DMS79 (cell line): Measurements from ENCODE around the gene TTLL7.

Experiments used
- DNase-seq: peaks from one replicate; lab custom pipeline; 2025; lab: John Stamatoyannopoulos, UW

TTLL7 gene

DNA sequence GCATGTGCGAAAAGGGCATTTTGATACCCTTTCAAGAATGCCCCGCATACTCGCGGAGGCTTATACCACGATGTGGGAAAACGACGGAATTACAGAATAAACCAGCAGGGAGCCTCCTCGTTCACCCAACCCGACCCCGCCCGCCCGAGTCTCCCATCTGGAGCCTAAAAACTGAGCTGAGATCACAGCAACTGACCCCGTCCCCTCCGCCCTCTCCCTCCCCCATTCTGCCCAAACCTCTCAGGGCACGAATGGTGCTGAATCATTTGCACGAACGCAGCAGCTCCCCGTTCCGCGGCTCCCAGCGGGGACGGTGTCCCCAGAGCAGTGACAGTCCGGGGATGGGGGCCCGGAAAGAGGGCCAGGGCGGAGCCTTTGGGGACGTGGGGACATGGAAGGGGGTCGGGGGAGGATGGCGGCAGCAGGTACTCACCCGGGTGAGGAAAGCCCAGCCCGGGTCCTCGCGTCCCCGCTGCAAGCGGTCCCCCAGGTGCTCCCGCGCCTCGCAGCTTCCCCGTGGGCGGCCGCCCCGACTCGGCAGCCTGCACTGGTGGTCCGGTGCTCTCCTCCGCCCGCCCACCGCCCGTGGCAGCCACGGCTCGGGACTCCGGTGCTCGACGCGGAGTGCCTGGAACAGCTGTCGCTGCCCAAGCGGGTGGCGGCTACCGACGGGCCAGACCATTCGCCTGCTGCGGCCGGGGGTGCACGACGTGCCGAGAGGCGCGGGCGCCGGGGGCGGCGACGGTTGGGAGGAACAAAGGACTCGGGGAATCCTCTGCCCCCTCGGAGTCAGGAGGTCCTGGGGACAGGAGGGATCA lies at the start of gene TTLL7:
Gene TTLL7, minus strand, starts transcription at position 635 of the 818 bp plus-strand sequence. CDS start 46,921 bp downstream, outside the sequence.
- DNase-seq: peak; percentile 82

DNA sequence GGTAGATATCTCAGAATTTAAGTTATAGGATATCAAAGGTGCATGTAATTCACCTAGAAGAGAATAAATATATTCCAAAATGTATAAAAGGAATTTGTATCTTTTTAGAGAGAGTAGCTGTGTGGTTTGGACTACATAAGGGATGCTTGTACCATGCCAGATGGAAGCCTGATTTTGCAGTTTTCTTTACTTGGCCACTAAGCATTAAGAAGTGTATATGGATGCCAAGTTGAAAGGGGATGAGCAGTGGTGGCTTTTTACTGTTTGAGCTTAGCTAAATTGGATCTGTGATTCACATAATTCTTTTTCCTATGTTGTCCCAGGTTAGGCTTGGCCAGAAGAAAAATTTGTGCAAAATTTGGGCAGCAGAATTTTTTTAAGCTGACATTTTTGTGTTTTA lies 43.5 kb upstream of the TTLL7 start:
- no peak for DNase-seq

- no peak for DNase-seq
These were observed 39.1 kb upstream of the TTLL7 start for GRCh38 chr1:84037758-84038611.

DNA sequence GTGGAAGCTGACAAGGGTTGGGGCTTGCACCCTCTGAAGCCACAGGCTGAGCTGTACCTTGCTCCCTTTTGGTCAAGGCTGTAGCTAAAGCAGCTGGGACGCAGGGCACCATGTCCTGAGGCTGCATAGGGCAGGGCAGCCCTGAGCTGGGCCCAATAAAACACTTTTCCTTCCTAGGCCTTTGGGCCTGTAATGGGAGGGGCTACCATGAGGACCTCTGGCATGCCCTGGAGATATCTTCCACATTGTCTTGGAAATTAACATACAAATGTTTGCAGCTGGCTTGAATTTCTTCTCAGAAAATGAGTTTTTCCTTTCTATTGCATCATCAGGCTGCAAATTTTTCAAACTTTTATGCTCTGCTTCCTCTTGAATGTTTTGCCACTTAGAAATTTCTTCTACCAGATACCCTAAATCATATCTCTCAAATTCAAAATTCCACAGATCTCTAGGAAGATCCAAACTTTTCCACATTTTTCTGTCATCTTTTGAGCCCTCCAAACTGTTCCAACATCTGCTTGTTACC lies 32.9 kb upstream of the TTLL7 start:
- no peak for DNase-seq

DNA sequence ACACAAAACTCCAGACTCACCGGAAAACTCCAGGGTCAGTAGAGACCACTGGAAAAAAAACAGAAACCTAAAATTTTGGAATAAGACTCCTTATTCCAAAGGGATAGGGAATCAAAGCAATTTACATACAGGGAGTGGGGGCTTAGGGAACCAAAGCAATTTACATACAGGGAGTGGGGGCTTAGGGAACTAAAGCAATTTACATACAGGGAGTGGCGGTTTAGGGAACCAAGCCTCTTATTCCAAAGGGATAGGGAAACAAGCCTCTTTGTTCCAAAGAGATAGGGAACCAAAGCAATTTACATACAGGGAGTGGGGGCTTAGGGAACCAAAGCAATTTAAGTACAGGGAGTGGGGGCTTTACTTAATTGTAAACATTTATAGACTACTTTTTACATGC lies 28.4 kb upstream of the TTLL7 start:
- DNase-seq: no peak

GRCh38 chr1:84025966-84026365 lies 27.0 kb upstream of the TTLL7 start:
- no peak for DNase-seq

DNA sequence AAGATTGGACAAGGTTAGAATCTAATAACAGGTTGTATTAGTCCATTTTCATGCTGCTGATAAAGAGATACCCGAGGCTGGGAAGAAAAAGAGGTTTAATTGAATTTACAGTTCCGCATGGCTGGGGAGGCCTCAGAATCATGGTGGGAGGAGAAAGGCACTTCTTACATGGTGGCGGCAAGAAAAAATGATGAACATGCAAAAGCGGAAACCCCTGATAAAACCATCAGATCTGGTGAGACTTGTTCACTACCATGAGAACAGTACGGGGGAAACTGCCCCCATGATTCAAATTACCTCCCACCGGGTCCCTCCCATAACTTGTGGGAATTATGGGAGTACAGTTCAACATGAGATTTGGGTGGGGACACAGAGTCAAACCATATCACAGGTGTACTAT lies 22.9 kb upstream of the TTLL7 start:
- no peak for DNase-seq

DNA sequence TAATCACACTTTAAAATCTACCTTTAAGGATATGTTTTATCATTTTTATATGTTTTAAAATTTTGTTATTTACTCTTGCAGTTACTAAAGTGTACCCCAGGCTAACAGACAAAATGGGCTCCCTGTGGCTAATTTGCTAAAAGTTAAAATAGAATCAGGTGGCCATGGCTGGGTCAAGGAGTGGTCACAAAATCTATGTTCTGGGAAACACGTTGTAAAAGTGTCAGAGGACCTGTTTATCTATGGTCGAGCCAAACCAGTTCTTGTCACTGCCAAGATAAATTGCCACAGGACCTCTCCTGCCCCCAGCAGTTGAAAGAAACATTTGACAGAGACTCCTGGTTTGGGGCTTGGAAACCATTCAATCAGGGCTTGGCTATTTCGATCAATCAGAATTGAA lies 21.2 kb upstream of the TTLL7 start:
- DNase-seq: no peak

- DNase-seq: no peak
These were observed 20.3 kb upstream of the TTLL7 start for GRCh38 chr1:84019217-84019616.

GRCh38 chr1:84013708-84014107 lies 14.8 kb upstream of the TTLL7 start:
- DNase-seq: no peak

DNA sequence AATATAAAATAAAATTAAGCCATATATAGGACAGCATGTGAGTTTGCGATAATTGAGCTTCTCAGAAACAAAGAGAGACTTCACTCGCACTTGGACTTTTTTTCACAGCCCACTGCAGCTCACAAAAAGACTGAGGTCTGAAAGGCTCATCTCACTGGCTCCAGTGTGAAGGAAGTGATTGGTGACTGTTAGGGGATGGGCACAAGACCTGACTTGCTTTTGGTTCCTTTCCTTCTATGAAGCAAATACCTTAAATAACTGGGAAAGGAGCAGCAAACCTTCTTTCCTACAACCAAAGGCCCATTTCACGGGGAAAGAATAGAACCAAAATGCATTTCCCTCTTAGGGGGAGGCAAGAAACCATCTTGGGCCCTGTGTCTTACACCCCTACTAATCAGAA lies 13.1 kb upstream of the TTLL7 start:
- DNase-seq: no peak

DNA sequence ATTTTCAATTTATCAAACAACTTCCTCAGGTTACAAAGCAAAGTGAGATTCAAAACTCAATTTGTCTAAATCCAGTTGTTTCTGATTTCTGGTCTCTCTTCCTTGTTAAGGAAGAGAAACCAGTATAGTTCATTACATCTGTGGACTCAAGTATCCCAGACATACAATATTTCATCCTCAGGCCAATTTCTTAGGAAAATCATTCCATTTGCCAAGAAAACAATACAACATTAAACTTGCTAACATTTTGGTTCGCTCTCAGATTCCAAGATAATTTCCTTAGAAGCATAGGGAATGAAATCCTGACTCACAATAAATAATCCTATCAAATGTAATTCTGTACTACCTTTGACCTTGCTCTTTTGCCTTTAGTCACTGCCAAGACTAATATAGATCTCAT lies 11.2 kb upstream of the TTLL7 start:
- no peak for DNase-seq

GRCh38 chr1:84008631-84009030 lies 9.7 kb upstream of the TTLL7 start:
- no peak for DNase-seq

- no peak for DNase-seq
These were observed 7.7 kb upstream of the TTLL7 start for GRCh38 chr1:84006591-84006990.

DNA sequence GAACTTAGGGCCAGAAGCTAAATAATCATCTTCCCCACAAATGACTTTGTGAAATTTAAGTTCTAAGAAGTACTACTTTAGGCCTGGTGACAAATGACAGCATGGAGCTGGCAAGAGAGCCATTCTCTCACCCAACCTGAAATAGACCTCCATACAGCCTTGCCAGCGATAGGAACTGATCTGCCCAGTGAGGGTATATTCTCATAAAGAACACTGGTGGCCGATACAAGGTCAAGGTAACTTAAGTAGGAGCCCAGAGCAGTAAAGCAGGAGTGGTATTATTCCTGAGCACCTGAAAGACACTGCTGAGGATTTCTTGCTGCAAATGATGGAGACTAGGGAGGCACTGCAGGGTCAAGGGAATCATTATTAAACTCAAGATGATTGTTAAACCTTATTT lies 2.6 kb upstream of the TTLL7 start:
- DNase-seq: no peak

GRCh38 chr1:84000954-84001495 lies 2.1 kb upstream of the TTLL7 start:
- DNase-seq: no peak

DNA sequence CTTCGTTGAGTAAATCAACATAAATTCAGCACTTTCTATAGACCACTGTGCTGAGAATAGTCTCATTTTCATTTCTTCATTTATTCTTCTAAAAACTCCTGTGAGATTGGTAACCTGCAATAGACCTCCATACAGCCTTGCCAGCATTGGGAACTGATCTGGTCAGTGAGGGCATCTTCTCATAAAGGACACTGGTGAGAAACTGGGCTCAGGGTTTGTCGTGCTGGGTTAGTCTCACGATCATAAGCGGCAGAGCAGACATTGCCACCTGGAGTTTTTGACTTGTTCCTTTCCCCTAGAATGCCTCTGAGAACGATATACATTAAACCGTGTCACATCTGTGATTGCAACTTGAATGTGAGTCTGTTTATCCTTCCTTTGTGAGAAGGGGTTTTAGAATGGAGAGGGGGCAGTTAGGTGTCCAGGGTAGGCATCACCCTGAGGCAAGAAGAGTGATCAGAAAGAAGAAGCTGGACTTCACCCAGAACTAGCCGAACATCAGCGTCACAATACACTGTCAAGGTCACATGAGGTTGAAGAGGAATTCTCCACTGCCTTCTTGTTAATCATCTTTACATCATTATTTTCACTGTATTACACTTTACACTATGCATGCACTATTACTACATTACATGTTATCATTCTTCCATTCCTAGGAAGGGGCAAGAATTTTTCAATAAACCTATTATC lies 1.4 kb upstream of the TTLL7 start:
- DNase-seq: no peak

DNA sequence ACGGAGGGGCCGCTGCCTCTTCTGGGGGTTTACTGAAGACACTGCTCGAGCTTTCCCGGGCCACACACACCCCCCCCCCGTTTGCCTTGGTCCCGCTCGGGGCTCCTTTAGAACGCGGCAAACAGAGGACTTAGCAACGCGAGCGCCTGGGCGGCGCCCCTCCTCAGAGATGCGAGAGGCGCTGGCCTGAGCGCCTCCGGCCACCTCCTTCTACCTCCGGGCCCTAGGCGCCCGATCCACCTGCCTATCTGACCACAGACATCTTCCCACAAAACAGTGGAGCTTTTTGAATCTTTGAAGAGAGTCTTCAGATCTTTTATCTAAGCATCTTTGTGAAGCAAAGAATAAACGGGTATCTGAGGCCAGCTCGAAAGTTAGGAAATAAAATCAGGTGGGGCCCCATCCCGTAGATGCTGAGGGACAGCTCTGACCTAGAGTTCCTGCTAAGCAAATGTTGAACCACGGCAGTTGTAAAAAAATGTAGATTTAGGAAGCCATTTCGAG lies 436 bp upstream of the TTLL7 start:
- no peak for DNase-seq

- DNase-seq: no peak
These were observed 781 bp downstream of the TTLL7 start for GRCh38 chr1:83998205-83998497.

DNA sequence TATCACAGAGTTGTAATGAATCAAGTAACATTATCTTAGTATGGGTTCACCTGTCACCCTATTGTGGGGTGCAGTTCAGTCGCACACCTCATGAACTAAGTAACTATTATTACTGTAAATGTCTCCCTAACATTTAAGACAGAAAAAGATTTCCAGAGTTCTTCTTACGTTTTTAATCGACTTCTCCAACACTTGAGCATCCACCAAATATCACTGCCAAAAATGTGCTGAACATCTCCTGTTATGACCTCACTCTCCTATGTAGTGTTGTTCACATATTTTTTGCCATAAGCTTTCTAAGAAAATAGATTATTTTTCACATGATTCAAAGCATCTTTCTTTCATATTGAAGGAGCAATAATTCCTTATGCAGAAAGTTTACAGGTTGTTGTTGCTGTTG lies 1.3 kb downstream of the TTLL7 start:
- no peak for DNase-seq

DNA sequence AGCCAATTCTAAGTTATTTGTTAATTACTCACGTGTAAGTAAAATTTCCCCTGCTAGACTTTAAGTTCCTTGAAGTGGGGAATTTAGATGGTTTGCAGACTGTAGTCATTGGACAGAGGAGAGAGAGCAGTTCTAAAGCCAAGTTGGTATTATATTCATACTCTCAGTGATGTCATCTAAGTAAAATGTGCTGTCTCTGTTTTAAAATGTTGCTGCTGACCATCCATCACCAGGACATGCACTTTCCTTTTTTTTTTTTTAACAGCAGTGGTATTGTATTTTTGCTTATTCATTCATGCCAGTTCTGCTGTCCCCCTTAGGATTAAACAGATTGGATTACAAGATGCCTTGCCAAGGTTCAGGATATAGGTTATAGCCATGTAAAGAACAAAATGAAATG lies 2.3 kb downstream of the TTLL7 start:
- no peak for DNase-seq

DNA sequence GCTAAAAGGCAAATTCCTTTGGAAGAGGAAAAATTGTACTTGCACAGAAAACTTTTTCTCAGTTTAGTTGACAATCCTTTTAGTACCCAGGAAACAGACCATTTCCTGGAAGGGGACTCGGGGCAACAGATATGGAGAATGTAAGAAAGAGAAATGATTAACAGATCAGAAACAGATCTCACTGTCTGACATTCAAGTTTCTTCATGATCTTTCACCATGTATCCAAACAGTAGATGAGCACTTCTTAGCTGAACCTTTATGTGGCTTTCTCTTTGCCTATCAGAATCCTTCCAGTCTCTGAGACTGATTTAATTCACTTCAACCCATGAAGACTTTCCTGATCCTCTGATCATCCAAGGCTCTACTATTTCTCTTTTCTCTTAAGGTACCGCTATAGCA lies 2.7 kb downstream of the TTLL7 start:
- no peak for DNase-seq
